HuH-7.5 (cell line): ENCODE results near the gene TARBP1.
"Not testable (repeated sequence)": the region's sequence is repeated elsewhere in the genome, so short reads cannot be mapped to it uniquely, and the experiment has no call there.

Source experiments
- DNase-seq: peaks from one replicate; pipeline ENCODE4 v3.0.0; 2011; ENCODE audit warnings: low spot score

TARBP1 gene

GRCh38 chr1:234504969-234505768 lies 26.2 kb upstream of the TARBP1 start:
- DNase-seq = no peak

DNA sequence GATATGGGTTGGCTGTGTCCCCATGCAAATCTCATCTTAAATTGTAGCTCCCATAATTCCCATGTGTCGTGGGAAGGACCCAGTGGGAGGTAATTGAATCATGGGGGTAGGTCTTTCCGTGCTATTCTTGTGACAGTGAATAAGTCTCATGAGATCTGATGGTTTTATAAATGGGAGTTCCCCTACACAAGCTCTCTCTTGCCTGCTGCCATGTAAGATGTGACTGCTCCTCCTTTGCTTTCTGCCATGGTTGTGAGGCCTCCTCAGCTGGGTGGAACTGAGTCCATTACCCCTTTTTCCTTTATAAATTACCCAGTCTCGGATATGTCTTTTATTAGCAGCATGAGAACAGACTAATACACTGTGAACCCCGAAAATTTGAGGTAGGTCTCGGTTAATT lies 25.3 kb upstream of the TARBP1 start:
- not testable (repeated sequence) for DNase-seq

DNA sequence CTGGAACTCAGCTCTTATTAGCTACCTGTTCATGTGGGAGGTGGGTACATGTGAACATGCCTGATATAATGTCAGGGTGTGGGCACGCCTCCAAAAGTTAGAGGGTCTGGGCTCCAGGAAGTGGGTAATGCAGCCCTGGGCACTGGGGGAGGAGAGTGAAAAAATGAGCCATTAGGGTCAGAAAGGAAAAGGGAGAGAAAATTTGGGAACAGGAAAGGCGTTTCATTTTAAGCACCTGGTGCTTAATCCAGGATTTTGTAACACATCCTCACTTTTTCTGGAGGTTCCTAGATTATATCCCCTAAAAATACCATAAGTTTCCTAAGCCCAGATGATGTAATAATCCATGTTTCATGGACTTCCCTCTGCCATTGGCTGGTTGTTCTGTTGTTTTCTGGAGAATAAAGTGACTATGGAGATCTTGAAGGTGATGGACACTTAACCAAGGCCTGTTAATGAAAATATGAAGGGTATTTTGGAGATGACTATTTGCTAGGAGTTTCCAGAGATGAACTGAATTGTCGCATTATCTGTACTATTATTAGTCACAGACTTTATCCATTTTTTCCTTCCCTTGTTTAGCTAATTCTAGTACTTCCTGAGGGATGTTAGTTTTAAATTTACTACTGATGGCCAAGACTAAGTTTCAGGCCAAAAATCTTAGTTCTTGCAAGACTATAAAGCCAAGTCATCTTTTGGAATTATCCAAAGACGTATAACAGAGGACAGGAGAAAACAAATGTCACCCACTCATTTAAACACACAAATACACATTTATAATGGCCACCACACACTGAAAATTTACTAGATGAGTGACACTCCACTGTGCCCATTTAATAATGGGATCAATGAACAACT lies 24.4 kb upstream of the TARBP1 start:
- DNase-seq = no peak

DNA sequence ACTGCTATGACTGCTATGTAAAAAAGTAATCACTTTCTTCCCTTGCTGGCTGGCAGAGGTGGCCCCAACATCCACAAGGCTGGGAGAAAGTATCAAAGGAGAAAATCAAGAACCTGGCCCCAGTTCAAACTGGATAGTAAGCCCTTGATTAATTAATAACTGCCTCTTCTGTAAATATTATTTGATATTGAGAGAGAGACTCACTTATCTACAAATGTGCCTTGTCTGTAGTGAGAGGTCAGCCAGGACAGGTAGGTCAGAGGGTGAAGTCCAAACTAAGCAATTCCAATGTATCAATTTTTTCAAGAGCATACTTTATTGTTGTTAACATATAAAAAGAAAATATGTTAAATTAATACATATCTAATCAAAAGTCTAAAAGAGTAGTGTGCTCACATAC lies 23.8 kb upstream of the TARBP1 start:
- no peak for DNase-seq

DNA sequence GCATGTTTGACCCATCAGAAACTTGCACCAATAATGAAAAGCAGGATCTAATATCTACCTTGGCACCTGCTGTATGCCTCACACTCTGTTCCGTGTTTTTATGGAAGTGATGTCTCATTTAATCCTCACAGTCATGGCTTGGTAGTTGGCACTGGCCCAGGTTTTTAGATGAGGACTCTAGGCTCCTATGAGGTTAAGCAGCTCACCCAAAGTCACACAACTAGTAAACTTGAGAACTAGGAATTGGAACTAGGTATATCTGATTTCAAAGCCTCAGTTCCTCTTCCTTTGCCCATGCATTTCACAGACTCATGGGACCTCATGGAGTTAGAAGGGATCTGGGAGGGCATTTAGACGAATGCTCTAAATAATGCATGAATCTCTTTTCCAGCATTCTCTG lies 21.3 kb upstream of the TARBP1 start:
- DNase-seq = no peak

DNA sequence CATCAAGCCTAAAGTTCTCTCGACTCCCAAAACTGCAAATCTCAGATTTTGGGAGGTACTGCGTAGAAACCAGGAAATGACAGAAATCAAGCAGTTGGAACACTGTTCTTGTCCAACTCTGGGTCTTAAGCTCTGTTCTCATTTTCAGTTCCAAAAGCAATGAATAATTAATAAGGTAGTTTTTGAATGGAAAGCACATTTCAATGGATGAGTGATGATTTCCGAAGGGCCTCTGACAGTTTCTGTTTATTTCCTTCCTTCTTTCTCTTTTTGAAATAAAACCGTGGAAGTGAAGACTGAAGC lies 20.9 kb upstream of the TARBP1 start:
- DNase-seq = no peak

DNA sequence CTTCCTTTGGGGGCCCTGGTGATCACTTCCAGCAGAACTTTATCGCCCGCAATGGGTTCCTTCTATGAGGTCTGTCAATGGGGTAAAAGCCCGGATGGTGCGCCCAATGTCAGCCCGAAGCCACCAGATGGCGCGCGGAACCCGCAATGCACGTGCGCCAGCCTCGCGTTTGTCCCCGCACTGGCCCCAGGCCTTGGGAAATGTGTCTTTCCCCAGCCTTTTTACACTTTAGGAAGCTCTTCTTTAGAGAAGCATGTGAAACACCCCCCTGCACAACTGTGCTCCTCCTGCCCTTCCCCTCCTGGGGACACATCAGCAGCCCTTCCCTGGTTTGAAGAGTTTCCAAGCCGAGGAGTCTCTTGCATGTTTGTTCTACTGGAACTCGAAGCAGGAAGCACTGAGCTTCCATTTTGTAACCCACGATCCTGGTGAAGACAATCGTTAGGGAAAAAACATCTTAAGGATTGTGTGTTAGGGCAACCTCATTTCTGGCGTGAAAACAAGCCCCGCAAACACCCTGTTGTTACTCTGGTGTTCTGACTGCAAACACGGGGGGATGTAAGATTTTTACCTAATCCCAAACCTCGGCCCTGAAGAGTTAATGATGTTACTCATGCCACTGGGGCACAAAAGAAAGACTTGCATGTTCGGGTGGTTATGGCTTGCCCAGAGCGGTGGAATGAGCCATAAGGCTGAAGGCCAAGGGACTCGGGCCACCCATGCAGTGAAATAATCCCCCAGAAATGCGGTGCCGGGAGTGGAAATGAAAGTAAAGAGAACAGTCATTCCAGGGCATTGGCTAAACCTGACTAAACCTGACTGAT lies 20.4 kb upstream of the TARBP1 start:
- peak; percentile 61 for DNase-seq

- no peak for DNase-seq
Observed at GRCh38 chr1:234498448-234499118, 19.6 kb upstream of the TARBP1 start.

DNA sequence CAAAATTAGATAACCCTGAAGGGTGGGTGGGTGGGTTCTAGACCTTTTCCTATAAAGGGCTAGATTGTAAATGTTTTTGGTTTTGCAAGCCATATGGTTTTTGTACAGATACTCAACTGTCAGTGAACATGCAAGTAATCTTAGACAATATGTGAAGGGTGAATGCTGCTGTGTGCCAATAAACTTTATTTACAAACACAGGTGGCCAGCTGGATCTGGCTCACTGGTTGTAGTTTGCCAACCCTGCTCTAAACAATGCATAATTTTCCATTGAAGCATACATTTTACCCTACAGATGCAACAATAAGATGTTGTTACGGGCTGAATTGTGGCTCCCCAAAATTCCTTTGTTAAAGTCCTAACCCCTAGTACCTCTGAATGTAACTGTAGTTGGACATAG lies 18.6 kb upstream of the TARBP1 start:
- DNase-seq = no peak

GRCh38 chr1:234495231-234495990 lies 16.4 kb upstream of the TARBP1 start:
- DNase-seq = no peak

DNA sequence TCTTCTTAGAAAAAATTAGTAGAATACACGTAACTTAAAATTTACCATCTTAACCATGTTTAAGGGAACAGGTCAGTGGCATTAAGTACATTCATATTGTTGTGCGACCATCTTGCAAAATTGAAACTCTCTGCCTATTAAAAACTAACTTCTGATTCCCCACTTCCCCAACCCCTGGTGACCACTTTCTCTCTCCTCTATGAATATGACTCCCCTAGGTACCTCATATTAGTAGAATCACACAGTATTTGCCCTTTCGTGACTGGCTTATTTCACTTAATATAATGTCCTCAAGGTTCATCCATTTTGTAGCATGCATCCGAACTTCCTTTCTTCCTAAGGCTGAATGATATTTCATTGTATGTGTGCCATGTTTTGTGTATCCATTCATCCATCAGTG lies 15.1 kb upstream of the TARBP1 start:
- DNase-seq = no peak

- DNase-seq = no peak
Observed at GRCh38 chr1:234490793-234491479, 12.0 kb upstream of the TARBP1 start.

- no peak for DNase-seq
Observed at GRCh38 chr1:234489698-234490077, 10.7 kb upstream of the TARBP1 start.

GRCh38 chr1:234489007-234489697 lies 10.2 kb upstream of the TARBP1 start:
- no peak for DNase-seq

GRCh38 chr1:234488054-234489006 lies 9.4 kb upstream of the TARBP1 start:
- no peak for DNase-seq

GRCh38 chr1:234486858-234487840 lies 8.2 kb upstream of the TARBP1 start:
- DNase-seq = no peak

- no peak for DNase-seq
Observed at GRCh38 chr1:234484991-234485739, 6.2 kb upstream of the TARBP1 start.
